HUES6 (cell line): Measurements from ENCODE around the gene SFSWAP.
"Not testable (repeated sequence)": the region's sequence is repeated elsewhere in the genome, so short reads cannot be mapped to it uniquely, and the experiment has no call there.

Experiments used
- H3K27ac ChIP-seq: 2 replicates; pipeline ENCODE4 v1.7.0; 2013; ENCODE audit warnings: low read depth, mild to moderate bottlenecking, low read length, inconsistent platforms
- H3K27me3 ChIP-seq: 2 replicates; pipeline ENCODE4 v1.6.1; 2013; ENCODE audit warnings: low read length; ENCODE audit not compliant: control insufficient read depth, insufficient read depth
- H3K36me3 ChIP-seq: 2 replicates; pipeline ENCODE4 v1.6.1; 2013; ENCODE audit warnings: low read length; ENCODE audit not compliant: control insufficient read depth, insufficient read depth
- H3K4me1 ChIP-seq: 2 replicates; pipeline ENCODE4 v1.6.1; 2013; ENCODE audit warnings: low read length; ENCODE audit not compliant: control insufficient read depth, insufficient read depth
- H3K4me3 ChIP-seq: 2 replicates; pipeline ENCODE4 v1.5.1; 2013; ENCODE audit warnings: low read depth, low read length
- H3K9ac ChIP-seq: one replicate; pipeline ENCODE4 v1.6.1; 2013; ENCODE audit warnings: mild to moderate bottlenecking, low read length
- H3K9me3 ChIP-seq: 2 replicates; pipeline ENCODE4 v1.6.1; 2013; ENCODE audit warnings: low read depth, low read length; ENCODE audit not compliant: control insufficient read depth, insufficient read depth

The SFSWAP gene

GRCh38 chr12:131672941-131673887 is 37.7 kb upstream of the SFSWAP start:
- H3K4me3 ChIP-seq = no peak overlapping the region
- H3K36me3 ChIP-seq = no peaks in the 10 kb centered on the region
- peaks cover 10% of the 10 kb centered on the region; the same call in 1 of the 2 replicates for H3K9me3 ChIP-seq
- no peaks in the 10 kb centered on the region for H3K27me3 ChIP-seq
- no peak overlapping the region for H3K27ac ChIP-seq
- no peak overlapping the region for H3K9ac ChIP-seq
- no peaks in the 10 kb centered on the region for H3K4me1 ChIP-seq

- no peak overlapping the region for H3K4me3 ChIP-seq
- H3K9ac ChIP-seq = no peak overlapping the region
- H3K27ac ChIP-seq = no peak overlapping the region
- peaks cover 10% of the 10 kb centered on the region; the same call in 1 of the 2 replicates for H3K9me3 ChIP-seq
- H3K36me3 ChIP-seq = no peaks in the 10 kb centered on the region
- no peaks in the 10 kb centered on the region for H3K4me1 ChIP-seq
- H3K27me3 ChIP-seq = no peaks in the 10 kb centered on the region
Observed at GRCh38 chr12:131673888-131674257, 37.0 kb upstream of the SFSWAP start.

- Histone ChIP-seq H3K9me3 (peaks cover 10% of the 10 kb centered on the region; the same call in 1 of the 2 replicates), H3K4me3 (no peak overlapping the region), H3K4me1 (no peaks in the 10 kb centered on the region), H3K27me3 (no peaks in the 10 kb centered on the region), H3K36me3 (no peaks in the 10 kb centered on the region), H3K9ac (no peak overlapping the region), H3K27ac (no peak overlapping the region)
Observed at GRCh38 chr12:131674373-131674772, 36.5 kb upstream of the SFSWAP start.

- no peaks in the 10 kb centered on the region for H3K36me3 ChIP-seq
- H3K9ac ChIP-seq = no peak overlapping the region
- H3K4me3 ChIP-seq = no peak overlapping the region
- no peaks in the 10 kb centered on the region for H3K4me1 ChIP-seq
- peaks cover 10% of the 10 kb centered on the region; the same call in 1 of the 2 replicates for H3K9me3 ChIP-seq
- no peak overlapping the region for H3K27ac ChIP-seq
- H3K27me3 ChIP-seq = no peaks in the 10 kb centered on the region
Observed at GRCh38 chr12:131675126-131676080, 35.5 kb upstream of the SFSWAP start.

- Histone ChIP-seq H3K9ac (no peak overlapping the region), H3K27ac (no peak overlapping the region), H3K4me1 (no peaks in the 10 kb centered on the region), H3K27me3 (peaks cover 9% of the 10 kb centered on the region), H3K4me3 (no peak overlapping the region), H3K36me3 (no peaks in the 10 kb centered on the region), H3K9me3 (peaks cover 10% of the 10 kb centered on the region; the same call in 1 of the 2 replicates)
Observed at GRCh38 chr12:131676544-131676943, 34.3 kb upstream of the SFSWAP start.

GRCh38 chr12:131677067-131677466 is 33.8 kb upstream of the SFSWAP start:
- peaks cover 14% of the 10 kb centered on the region for H3K27me3 ChIP-seq
- H3K9ac ChIP-seq = not testable (repeated sequence)

GRCh38 chr12:131677699-131678098 is 33.2 kb upstream of the SFSWAP start:
- no peak overlapping the region for H3K9ac ChIP-seq
- H3K4me1 ChIP-seq = peaks cover 6% of the 10 kb centered on the region
- H3K27me3 ChIP-seq = peaks cover 14% of the 10 kb centered on the region
- H3K36me3 ChIP-seq = no peaks in the 10 kb centered on the region
- peaks cover 10% of the 10 kb centered on the region; the same call in 1 of the 2 replicates for H3K9me3 ChIP-seq
- no peak overlapping the region for H3K27ac ChIP-seq
- H3K4me3 ChIP-seq = no peak overlapping the region

More at GRCh38 chr12:131677067-131677466, 33.8 kb upstream of the SFSWAP start:
- not testable (repeated sequence) for H3K4me3 ChIP-seq, H3K4me1 ChIP-seq, H3K36me3 ChIP-seq, H3K27ac ChIP-seq
- H3K9me3 ChIP-seq = peaks cover 10% of the 10 kb centered on the region; the same call in 1 of the 2 replicates

- Histone ChIP-seq H3K9me3 (peaks cover 10% of the 10 kb centered on the region; the same call in 1 of the 2 replicates), H3K4me1 (peaks cover 11% of the 10 kb centered on the region), H3K27me3 (peaks cover 14% of the 10 kb centered on the region)
- not testable (repeated sequence) for H3K9ac ChIP-seq, H3K4me3 ChIP-seq, H3K27ac ChIP-seq, H3K36me3 ChIP-seq
Observed at GRCh38 chr12:131678389-131679181, 32.3 kb upstream of the SFSWAP start.

GRCh38 chr12:131679186-131679585 is 31.7 kb upstream of the SFSWAP start:
- not testable (repeated sequence) for H3K9ac ChIP-seq, H3K36me3 ChIP-seq, H3K9me3 ChIP-seq, H3K27ac ChIP-seq, H3K4me3 ChIP-seq
- Histone ChIP-seq H3K27me3 (peaks cover 20% of the 10 kb centered on the region), H3K4me1 (peaks cover 11% of the 10 kb centered on the region)

GRCh38 chr12:131679816-131680215 is 31.1 kb upstream of the SFSWAP start:
- H3K4me3 ChIP-seq, H3K27ac ChIP-seq, H3K36me3 ChIP-seq, H3K9me3 ChIP-seq, H3K9ac ChIP-seq: not testable (repeated sequence)
- peaks cover 11% of the 10 kb centered on the region for H3K4me1 ChIP-seq
- peaks cover 26% of the 10 kb centered on the region for H3K27me3 ChIP-seq
